ENCODE results near the gene TYROBP.
A peak's percentile ranks its signal among the peaks of the same experiment; 100 is the strongest.
"Not testable (repeated sequence)": the region's sequence is repeated elsewhere in the genome, so short reads cannot be mapped to it uniquely, and the experiment has no call there.

The TYROBP gene

GRCh38 chr19:35899547-35900214 is 8.4 kb downstream of the TYROBP start:
- peak; percentile 87 to 95 (median 92) for DNase-seq

GRCh38 chr19:35898499-35898809 is 9.6 kb downstream of the TYROBP start:
- no peak for DNase-seq

GRCh38 chr19:35897706-35898451 is 10.2 kb downstream of the TYROBP start:
- no peak for DNase-seq

- DNase-seq: no peak
These were observed 11.5 kb downstream of the TYROBP start for GRCh38 chr19:35896643-35897040.

- no peak for DNase-seq
These were observed 12.0 kb downstream of the TYROBP start for GRCh38 chr19:35895911-35896642.

- DNase-seq: no peak
These were observed 13.8 kb downstream of the TYROBP start for GRCh38 chr19:35894342-35894741.

GRCh38 chr19:35891819-35892218 is 16.3 kb downstream of the TYROBP start:
- DNase-seq: not testable (repeated sequence)

GRCh38 chr19:35890113-35890650 is 17.9 kb downstream of the TYROBP start:
- no peak for DNase-seq

GRCh38 chr19:35889370-35890112 is 18.6 kb downstream of the TYROBP start:
- DNase-seq: no peak

- no peak for DNase-seq
These were observed 19.7 kb downstream of the TYROBP start for GRCh38 chr19:35888398-35888797.

GRCh38 chr19:35887197-35887596 is 20.9 kb downstream of the TYROBP start:
- DNase-seq: no peak

- DNase-seq: no peak
These were observed 22.2 kb downstream of the TYROBP start for GRCh38 chr19:35885904-35886303.

GRCh38 chr19:35885225-35885738 is 22.8 kb downstream of the TYROBP start:
- DNase-seq: no peak

GRCh38 chr19:35883882-35884281 is 24.2 kb downstream of the TYROBP start:
- no peak for DNase-seq

GRCh38 chr19:35882114-35882832 is 25.8 kb downstream of the TYROBP start:
- peak; percentile 64 to 86 (median 79) for DNase-seq

GRCh38 chr19:35879770-35880317 is 28.3 kb downstream of the TYROBP start:
- peak; percentile 95 to 99 (median 98) for DNase-seq

GRCh38 chr19:35879068-35879467 is 29.0 kb downstream of the TYROBP start:
- DNase-seq: no peak

- no peak for DNase-seq
These were observed 33.6 kb downstream of the TYROBP start for GRCh38 chr19:35874392-35874930.

GRCh38 chr19:35872180-35872579 is 35.9 kb downstream of the TYROBP start:
- DNase-seq: no peak

- no peak for DNase-seq
These were observed 36.5 kb downstream of the TYROBP start for GRCh38 chr19:35871611-35872010.

GRCh38 chr19:35870798-35871197 is 37.3 kb downstream of the TYROBP start:
- DNase-seq: no peak

Data from suppressor macrophage treated with lipopolysaccharide for 1 hour (primary cell).